ENCODE results near the gene SPTB. TPM values are rescaled to one million over a fixed set of nuclear protein-coding genes. Genes with fewer than 3 reads are reported as not detected.

SPTB gene
- total RNA-seq, 8 experiments from 2014 or later, result 0.25 to 9.4 (median 0.84) TPM

GRCh38 chr14:64730061-64730440 is 149.7 kb downstream of the SPTB start:
- in situ Hi-C loops (cut with MboI; ENCODE audit: low pct_unique_long_range_greater_than_20kb in 2 of 9, low sequenced_read_pairs in 9 of 9, unreplicated experiment in 9 of 9), result no loop called here
- 57 to 100% (median 63%) methylated on average over 1 of the region's 1 CpG; no CpG with 5 or more reads in 7 of the 10 experiments for WGBS, 10 experiments
- no peak overlapping the region for H3K27ac ChIP-seq
- no peak for ATAC-seq (replicated peaks in 6 of 8)
- no peak overlapping the region for H3K4me3 ChIP-seq
- peaks cover 11 to 18% of the 10 kb centered on the region in 2 donors for H3K4me1 ChIP-seq (replicated peaks in 1 of 2)

- in situ Hi-C loops (cut with MboI; ENCODE audit: low pct_unique_long_range_greater_than_20kb in 2 of 9, low sequenced_read_pairs in 9 of 9, unreplicated experiment in 9 of 9), result no loop called here
- no peak for ATAC-seq (replicated peaks in 6 of 8)
- Histone ChIP-seq H3K4me3 (no peak overlapping the region), H3K4me1 (replicated peaks in 1 of 2) (peaks cover 17 to 20% of the 10 kb centered on the region in 2 donors), H3K27ac (no peak overlapping the region)
- WGBS, 10 experiments, result 20 to 100% (median 83%) methylated on average over 1 to 4 of the region's 5 CpGs; no CpG with 5 or more reads in 4 of the 10 experiments
Measured at GRCh38 chr14:64729386-64730060, 150.2 kb downstream of the SPTB start.

GRCh38 chr14:64728856-64729255 is 150.9 kb downstream of the SPTB start:
- no peak overlapping the region for H3K27ac ChIP-seq
- 20 to 100% (median 93%) methylated on average over 1 to 5 of the region's 10 CpGs; no CpG with 5 or more reads in 5 of the 10 experiments for WGBS, 10 experiments
- no peak for ATAC-seq (replicated peaks in 6 of 8)
- H3K4me1 ChIP-seq (replicated peaks in 1 of 2), result peaks cover 23 to 26% of the 10 kb centered on the region in 2 donors
- H3K4me3 ChIP-seq, result no peak overlapping the region
- in situ Hi-C loops (cut with MboI; ENCODE audit: low pct_unique_long_range_greater_than_20kb in 2 of 9, low sequenced_read_pairs in 9 of 9, unreplicated experiment in 9 of 9), result no loop called here

- Histone ChIP-seq H3K4me1 (replicated peaks in 1 of 2) (peaks cover 28 to 34% of the 10 kb centered on the region in 2 donors), H3K27ac (no peak overlapping the region), H3K4me3 (no peak overlapping the region)
- ATAC-seq (replicated peaks in 6 of 8), result no peak
- in situ Hi-C loops (cut with MboI; ENCODE audit: low pct_unique_long_range_greater_than_20kb in 2 of 9, low sequenced_read_pairs in 9 of 9, unreplicated experiment in 9 of 9), result no loop called here
- 91 to 100% (median 96%) methylated on average over 1 to 4 of the region's 6 CpGs; no CpG with 5 or more reads in 6 of the 10 experiments for WGBS, 10 experiments
Measured at GRCh38 chr14:64728106-64728505, 151.6 kb downstream of the SPTB start.

- Histone ChIP-seq H3K4me1 (replicated peaks in 1 of 2) (peaks cover 28 to 34% of the 10 kb centered on the region in 2 donors), H3K4me3 (no peak overlapping the region), H3K27ac (no peak overlapping the region)
- in situ Hi-C loops (cut with MboI; ENCODE audit: low pct_unique_long_range_greater_than_20kb in 2 of 9, low sequenced_read_pairs in 9 of 9, unreplicated experiment in 9 of 9), result no loop called here
- no peak for ATAC-seq (replicated peaks in 6 of 8)
- WGBS, 10 experiments, result 94 to 100% (median 95%) methylated on average over 2 to 9 of the region's 22 CpGs; no CpG with 5 or more reads in 7 of the 10 experiments
Measured at GRCh38 chr14:64727551-64728071, 152.1 kb downstream of the SPTB start.

GRCh38 chr14:64726585-64726890 is 153.2 kb downstream of the SPTB start:
- no peak overlapping the region for H3K4me3 ChIP-seq
- peak; percentile 31 to 68 (median 35) for ATAC-seq (replicated peaks in 6 of 8)
- H3K4me1 ChIP-seq (replicated peaks in 1 of 2), result peaks cover 29 to 39% of the 10 kb centered on the region in 2 donors
- in situ Hi-C loops (cut with MboI; ENCODE audit: low pct_unique_long_range_greater_than_20kb in 2 of 9, low sequenced_read_pairs in 9 of 9, unreplicated experiment in 9 of 9), result no loop called here
- no peak overlapping the region for H3K27ac ChIP-seq
- 80 to 90% methylated on average over 2 to 3 of the region's 5 CpGs; no CpG with 5 or more reads in 8 of the 10 experiments for WGBS, 10 experiments

GRCh38 chr14:64725879-64726584 is 153.7 kb downstream of the SPTB start:
- no peak for ATAC-seq (replicated peaks in 6 of 8)
- in situ Hi-C loops (cut with MboI; ENCODE audit: low pct_unique_long_range_greater_than_20kb in 2 of 9, low sequenced_read_pairs in 9 of 9, unreplicated experiment in 9 of 9), result no loop called here
- Histone ChIP-seq H3K4me1 (replicated peaks in 1 of 2) (peaks cover 34 to 44% of the 10 kb centered on the region in 2 donors), H3K4me3 (no peak overlapping the region), H3K27ac (no peak overlapping the region)
- 67 to 100% (median 89%) methylated on average over 1 to 5 of the region's 6 CpGs; no CpG with 5 or more reads in 1 of the 10 experiments for WGBS, 10 experiments

- in situ Hi-C loops (cut with MboI; ENCODE audit: low pct_unique_long_range_greater_than_20kb in 2 of 9, low sequenced_read_pairs in 9 of 9, unreplicated experiment in 9 of 9), result no loop called here
- Histone ChIP-seq H3K4me3 (no peak overlapping the region), H3K4me1 (replicated peaks in 1 of 2) (peaks cover 36 to 47% of the 10 kb centered on the region in 2 donors), H3K27ac (no peak overlapping the region)
- WGBS, 10 experiments, result 0 to 100% (median 20%) methylated on average over 1 to 2 of the region's 3 CpGs; no CpG with 5 or more reads in 5 of the 10 experiments
- ATAC-seq (replicated peaks in 6 of 8), result peak in 5 of 8 experiments; percentile 9 to 63 (median 53)
Measured at GRCh38 chr14:64725261-64725815, 154.4 kb downstream of the SPTB start.

- H3K27ac ChIP-seq, result no peak overlapping the region
- WGBS, 10 experiments, result 0 to 100% (median 47%) methylated on average over 1 of the region's 1 CpG; no CpG with 5 or more reads in 6 of the 10 experiments
- peak in 1 of 8 experiments; percentile 1 for ATAC-seq (replicated peaks in 6 of 8)
- no peak overlapping the region for H3K4me3 ChIP-seq
- H3K4me1 ChIP-seq (replicated peaks in 1 of 2), result peaks cover 36 to 47% of the 10 kb centered on the region in 2 donors
- in situ Hi-C loops (cut with MboI; ENCODE audit: low pct_unique_long_range_greater_than_20kb in 2 of 9, low sequenced_read_pairs in 9 of 9, unreplicated experiment in 9 of 9), result no loop called here
Measured at GRCh38 chr14:64724578-64724930, 155.2 kb downstream of the SPTB start.

- 3 to 100% (median 29%) methylated on average over 1 to 12 of the region's 15 CpGs; no CpG with 5 or more reads in 1 of the 10 experiments for WGBS, 10 experiments
- in situ Hi-C loops (cut with MboI; ENCODE audit: low pct_unique_long_range_greater_than_20kb in 2 of 9, low sequenced_read_pairs in 9 of 9, unreplicated experiment in 9 of 9), result no loop called here
- peak in 5 of 8 experiments; percentile 77 to 87 (median 83) for ATAC-seq (replicated peaks in 6 of 8)
- Histone ChIP-seq H3K27ac (no peak overlapping the region), H3K4me3 (no peak overlapping the region), H3K4me1 (replicated peaks in 1 of 2) (peaks cover 36 to 47% of the 10 kb centered on the region in 2 donors)
Measured at GRCh38 chr14:64723691-64724577, 155.8 kb downstream of the SPTB start.

GRCh38 chr14:64722842-64723447 is 156.8 kb downstream of the SPTB start:
- Histone ChIP-seq H3K4me3 (no peak overlapping the region), H3K4me1 (replicated peaks in 1 of 2) (peaks cover 36 to 48% of the 10 kb centered on the region in 2 donors), H3K27ac (no peak overlapping the region)
- ATAC-seq (replicated peaks in 6 of 8), result no peak
- in situ Hi-C loops (cut with MboI; ENCODE audit: low pct_unique_long_range_greater_than_20kb in 2 of 9, low sequenced_read_pairs in 9 of 9, unreplicated experiment in 9 of 9), result no loop called here
- 94 to 100% methylated on average over 2 of the region's 5 CpGs; no CpG with 5 or more reads in 8 of the 10 experiments for WGBS, 10 experiments

- no peak for ATAC-seq (replicated peaks in 6 of 8)
- no peak overlapping the region for H3K4me3 ChIP-seq
- H3K27ac ChIP-seq, result no peak overlapping the region
- WGBS, 10 experiments, result 41 to 100% (median 69%) methylated on average over 1 to 8 of the region's 9 CpGs; no CpG with 5 or more reads in 4 of the 10 experiments
- H3K4me1 ChIP-seq (replicated peaks in 1 of 2), result peaks cover 37 to 56% of the 10 kb centered on the region in 2 donors
- in situ Hi-C loops (cut with MboI; ENCODE audit: low pct_unique_long_range_greater_than_20kb in 2 of 9, low sequenced_read_pairs in 9 of 9, unreplicated experiment in 9 of 9), result no loop called here
Measured at GRCh38 chr14:64721899-64722298, 157.8 kb downstream of the SPTB start.
